Vagina (tissue), 2 donors: ENCODE measurements around the gene ZBTB7C. TPM values are rescaled to one million over a fixed set of nuclear protein-coding genes. Genes with fewer than 3 reads are reported as not detected.

Experiments
- DNase-seq, 2 donors: peaks; one replicate each; pipeline ENCODE4 v3.0.0-alpha.2; 2017; ENCODE audit errors: extremely low spot score in 2 of 2
- H3K27ac ChIP-seq: fragments of 200-600 bp; sonication (generic); one replicate; pipeline ENCODE4 v1.5.1; 2019
- H3K27me3 ChIP-seq: fragments of 200-600 bp; sonication (generic); one replicate; pipeline ENCODE4 v1.5.1; 2019
- H3K36me3 ChIP-seq, 2 donors: fragments of 200-600 bp; sonication (generic); one replicate each; pipeline ENCODE4 v1.5.1; 2017 to 2019
- H3K4me1 ChIP-seq: fragments of 200-600 bp; sonication (generic); one replicate; pipeline ENCODE4 v1.5.1; 2019
- H3K4me3 ChIP-seq, 2 donors: fragments of 200-600 bp; sonication (generic); 1 replicate in 1 of 2; 2 replicates in 1 of 2; pipeline ENCODE4 v1.5.1; 2016 to 2019
- H3K9me3 ChIP-seq: fragments of 200-600 bp; sonication (generic); one replicate; pipeline ENCODE4 v1.5.1; 2019
- CTCF ChIP-seq, 3 experiments: fragments of 450-650 bp in 2 of 3; fragments of 200-600 bp in 1 of 3; sonication (generic) in 1 of 3; IDR thresholded peaks; one replicate each; pipeline ENCODE4 v1.5.1; 2017 to 2019; ENCODE audit warnings: antibody characterized with exemption in 3 of 3, mild to moderate bottlenecking in 2 of 3, moderate library complexity in 2 of 3
- POLR2A ChIP-seq, 2 donors: fragments of 450-650 bp; IDR thresholded peaks; one replicate each; pipeline ENCODE4 v1.6.1; 2017; ENCODE audit warnings: antibody characterized with exemption in 2 of 2, mild to moderate bottlenecking in 2 of 2, moderate library complexity in 2 of 2
- POLR2AphosphoS5 ChIP-seq, 2 donors: sonication (generic); formaldehyde crosslinking; IDR thresholded peaks; one replicate each; pipeline ENCODE4 v1.9.0; 2017; ENCODE audit warnings: antibody characterized with exemption in 2 of 2, mild to moderate bottlenecking in 2 of 2, low read depth in 1 of 2; ENCODE audit not compliant: insufficient read depth in 1 of 2
- intact Hi-C: fragments of 100-400 bp; cut with DNase I; formaldehyde crosslinking; loops from one replicate; pipeline ENCODE4 v1.15.1; 2023
- total RNA-seq: library from RNA; depleted of rRNA; stranded (reverse); fragments of >200 nt; gene quantifications from one replicate; pipeline ENCODE4 v1.2.3, GENCODE V29; 2016

The ZBTB7C gene
- total RNA-seq, 1 donor from 2014 or later = 40.5 TPM

GRCh38 chr18:48029296-48029986 lies 379.7 kb downstream of the ZBTB7C start:
- H3K27me3 ChIP-seq = no peaks in the 10 kb centered on the region
- no peaks in the 10 kb centered on the region for H3K9me3 ChIP-seq
- no peaks in the 10 kb centered on the region for H3K36me3 ChIP-seq
- no peak for DNase-seq
- intact Hi-C loops = no loop called here
- no peak for TF ChIP-seq CTCF (IDR thresholded peaks at IDR 0.05)
- TF ChIP-seq POLR2AphosphoS5 (IDR thresholded peaks at IDR 0.05; ENCODE audit: insufficient read depth in 1 of 2, low read depth in 1 of 2) = no peak
- no peak for TF ChIP-seq POLR2A (IDR thresholded peaks at IDR 0.05)
- no peak overlapping the region for H3K4me3 ChIP-seq
- H3K27ac ChIP-seq = no peak overlapping the region
- peaks cover 39% of the 10 kb centered on the region for H3K4me1 ChIP-seq

- H3K27me3 ChIP-seq = no peaks in the 10 kb centered on the region
- no peak for DNase-seq
- H3K27ac ChIP-seq = no peak overlapping the region
- no peaks in the 10 kb centered on the region for H3K36me3 ChIP-seq
- intact Hi-C loops = no loop called here
- TF ChIP-seq CTCF (IDR thresholded peaks at IDR 0.05) = no peak
- TF ChIP-seq POLR2A (IDR thresholded peaks at IDR 0.05) = no peak
- TF ChIP-seq POLR2AphosphoS5 (IDR thresholded peaks at IDR 0.05; ENCODE audit: insufficient read depth in 1 of 2, low read depth in 1 of 2) = no peak
- H3K4me3 ChIP-seq = no peak overlapping the region
- peaks cover 39% of the 10 kb centered on the region for H3K4me1 ChIP-seq
- no peaks in the 10 kb centered on the region for H3K9me3 ChIP-seq
Measured at GRCh38 chr18:48028696-48029095, 380.5 kb downstream of the ZBTB7C start.

- Histone ChIP-seq H3K27ac (no peak overlapping the region), H3K4me1 (peaks cover 42% of the 10 kb centered on the region), H3K9me3 (no peaks in the 10 kb centered on the region), H3K36me3 (no peaks in the 10 kb centered on the region), H3K4me3 (no peak overlapping the region), H3K27me3 (no peaks in the 10 kb centered on the region)
- DNase-seq = no peak
- intact Hi-C loops = no loop called here
- TF ChIP-seq POLR2A (IDR thresholded peaks at IDR 0.05) (no peak), CTCF (IDR thresholded peaks at IDR 0.05) (no peak), POLR2AphosphoS5 (IDR thresholded peaks at IDR 0.05; ENCODE audit: insufficient read depth in 1 of 2, low read depth in 1 of 2) (no peak)
Measured at GRCh38 chr18:48028081-48028480, 381.1 kb downstream of the ZBTB7C start.

- H3K27me3 ChIP-seq = no peaks in the 10 kb centered on the region
- H3K4me1 ChIP-seq = peaks cover 45% of the 10 kb centered on the region
- TF ChIP-seq POLR2A (IDR thresholded peaks at IDR 0.05) = no peak
- no peak for TF ChIP-seq POLR2AphosphoS5 (IDR thresholded peaks at IDR 0.05; ENCODE audit: insufficient read depth in 1 of 2, low read depth in 1 of 2)
- TF ChIP-seq CTCF (IDR thresholded peaks at IDR 0.05) = no peak
Measured at GRCh38 chr18:48027401-48027963, 381.7 kb downstream of the ZBTB7C start.

GRCh38 chr18:48026216-48026615 lies 383.0 kb downstream of the ZBTB7C start:
- no peak for DNase-seq
- Histone ChIP-seq H3K4me1 (peaks cover 39% of the 10 kb centered on the region), H3K9me3 (no peaks in the 10 kb centered on the region), H3K36me3 (no peaks in the 10 kb centered on the region), H3K27me3 (no peaks in the 10 kb centered on the region), H3K27ac (no peak overlapping the region), H3K4me3 (no peak overlapping the region)
- TF ChIP-seq POLR2AphosphoS5 (IDR thresholded peaks at IDR 0.05; ENCODE audit: insufficient read depth in 1 of 2, low read depth in 1 of 2) = no peak
- TF ChIP-seq POLR2A (IDR thresholded peaks at IDR 0.05) = no peak
- TF ChIP-seq CTCF (IDR thresholded peaks at IDR 0.05) = no peak
- intact Hi-C loops = no loop called here

More at GRCh38 chr18:48027401-48027963, 381.7 kb downstream of the ZBTB7C start:
- no peaks in the 10 kb centered on the region for H3K36me3 ChIP-seq
- intact Hi-C loops = no loop called here
- DNase-seq = no peak
- H3K27ac ChIP-seq = peak overlapping the region; percentile 44
- H3K4me3 ChIP-seq = no peak overlapping the region
- no peaks in the 10 kb centered on the region for H3K9me3 ChIP-seq
